Gastrocnemius medialis (tissue), 4 donors: ENCODE results near the gene MYO1D.

Experiments used
- POLR2A ChIP-seq, 2 donors: fragments of 450-650 bp; IDR thresholded peaks; one replicate each; pipeline ENCODE4 v1.6.1; 2017; ENCODE audit warnings: antibody characterized with exemption in 2 of 2, mild to moderate bottlenecking in 2 of 2, moderate library complexity in 2 of 2
- TF ChIP-seq, protein P1 (sequence below), 5 experiments: fragments of 450-650 bp in 3 of 5; fragments of 200-600 bp in 2 of 5; sonication (generic) in 2 of 5; IDR thresholded peaks in 4 of 5; conservative IDR thresholded peaks in 1 of 5; 1 replicate in 4 of 5; 2 replicates in 1 of 5; pipeline ENCODE4 v1.5.1; 2016 to 2019; ENCODE audit warnings: antibody characterized with exemption in 5 of 5, mild to moderate bottlenecking in 3 of 5, moderate library complexity in 3 of 5

DNA sequence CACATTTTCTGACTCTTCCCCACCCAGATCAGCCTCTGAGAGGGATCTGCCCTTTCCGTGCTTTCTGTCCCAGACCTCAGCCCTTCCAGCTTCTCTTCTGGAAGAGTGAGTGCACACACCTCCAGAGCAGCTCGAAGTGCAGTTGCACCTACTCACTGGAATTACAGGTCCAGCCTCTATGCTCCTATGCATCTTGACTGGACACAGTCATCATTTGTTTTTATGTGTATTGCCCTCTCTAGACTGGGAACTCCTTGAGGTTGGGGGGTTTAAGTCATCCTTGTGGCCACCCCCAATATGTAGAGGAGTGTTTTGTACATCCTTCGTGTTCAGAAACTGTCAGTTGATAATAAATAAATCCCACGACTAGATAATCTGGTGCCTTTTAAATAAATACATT lies 308.2 kb downstream of the MYO1D start:
- TF ChIP-seq, protein P1, sequence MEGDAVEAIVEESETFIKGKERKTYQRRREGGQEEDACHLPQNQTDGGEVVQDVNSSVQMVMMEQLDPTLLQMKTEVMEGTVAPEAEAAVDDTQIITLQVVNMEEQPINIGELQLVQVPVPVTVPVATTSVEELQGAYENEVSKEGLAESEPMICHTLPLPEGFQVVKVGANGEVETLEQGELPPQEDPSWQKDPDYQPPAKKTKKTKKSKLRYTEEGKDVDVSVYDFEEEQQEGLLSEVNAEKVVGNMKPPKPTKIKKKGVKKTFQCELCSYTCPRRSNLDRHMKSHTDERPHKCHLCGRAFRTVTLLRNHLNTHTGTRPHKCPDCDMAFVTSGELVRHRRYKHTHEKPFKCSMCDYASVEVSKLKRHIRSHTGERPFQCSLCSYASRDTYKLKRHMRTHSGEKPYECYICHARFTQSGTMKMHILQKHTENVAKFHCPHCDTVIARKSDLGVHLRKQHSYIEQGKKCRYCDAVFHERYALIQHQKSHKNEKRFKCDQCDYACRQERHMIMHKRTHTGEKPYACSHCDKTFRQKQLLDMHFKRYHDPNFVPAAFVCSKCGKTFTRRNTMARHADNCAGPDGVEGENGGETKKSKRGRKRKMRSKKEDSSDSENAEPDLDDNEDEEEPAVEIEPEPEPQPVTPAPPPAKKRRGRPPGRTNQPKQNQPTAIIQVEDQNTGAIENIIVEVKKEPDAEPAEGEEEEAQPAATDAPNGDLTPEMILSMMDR (IDR thresholded peaks at IDR 0.05 in 4 of 5, conservative IDR thresholded peaks at IDR 0.05 in 1 of 5), result no peak
- TF ChIP-seq POLR2A (IDR thresholded peaks at IDR 0.05), result no peak
